ENCODE measurements around the gene UST.

Gene UST

DNA sequence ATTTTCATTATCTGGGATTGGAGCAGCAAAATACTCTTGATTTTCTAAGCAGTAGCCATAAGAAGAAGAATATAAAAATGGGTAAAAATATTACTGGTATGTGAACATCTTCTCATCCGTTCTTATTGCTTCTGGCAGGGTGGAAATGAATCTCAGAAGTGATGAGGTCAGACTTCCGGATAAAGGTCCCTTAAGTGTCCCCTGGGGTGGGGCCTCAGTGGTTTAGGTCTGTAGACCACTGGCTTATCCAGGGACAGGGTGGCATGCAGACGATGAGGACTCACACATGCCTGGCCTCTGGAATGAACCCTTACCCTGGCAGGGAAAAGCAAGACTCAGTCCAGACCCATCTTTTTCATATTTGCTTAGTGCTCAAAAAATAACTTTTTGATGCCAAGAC lies 143.3 kb downstream of the UST start:
- no peaks in the 10 kb centered on the region for H3K9me3 Mint-ChIP-seq
- no peak for TF ChIP-seq CTCF (IDR thresholded peaks at IDR 0.05)
- no peak for DNase-seq
- no peak overlapping the region for H3K4me3 Mint-ChIP-seq
- H3K27me3 Mint-ChIP-seq (ENCODE audit: low read depth, poor library complexity) = no peaks in the 10 kb centered on the region
- peaks cover 35% of the 10 kb centered on the region for H3K36me3 Mint-ChIP-seq (ENCODE audit: low read depth)
- H3K4me1 Mint-ChIP-seq = peaks cover 15% of the 10 kb centered on the region
- no peak overlapping the region for H3K27ac Mint-ChIP-seq

- H3K27me3 Mint-ChIP-seq (ENCODE audit: low read depth, poor library complexity) = no peaks in the 10 kb centered on the region
- no peak for TF ChIP-seq CTCF (IDR thresholded peaks at IDR 0.05)
- H3K9me3 Mint-ChIP-seq = no peaks in the 10 kb centered on the region
- H3K4me3 Mint-ChIP-seq = no peak overlapping the region
- H3K27ac Mint-ChIP-seq = no peak overlapping the region
- no peak for DNase-seq
- H3K36me3 Mint-ChIP-seq (ENCODE audit: low read depth) = peaks cover 42% of the 10 kb centered on the region
- H3K4me1 Mint-ChIP-seq = peaks cover 15% of the 10 kb centered on the region
Measured at GRCh38 chr6:148890652-148891404, 144.0 kb downstream of the UST start.

DNA sequence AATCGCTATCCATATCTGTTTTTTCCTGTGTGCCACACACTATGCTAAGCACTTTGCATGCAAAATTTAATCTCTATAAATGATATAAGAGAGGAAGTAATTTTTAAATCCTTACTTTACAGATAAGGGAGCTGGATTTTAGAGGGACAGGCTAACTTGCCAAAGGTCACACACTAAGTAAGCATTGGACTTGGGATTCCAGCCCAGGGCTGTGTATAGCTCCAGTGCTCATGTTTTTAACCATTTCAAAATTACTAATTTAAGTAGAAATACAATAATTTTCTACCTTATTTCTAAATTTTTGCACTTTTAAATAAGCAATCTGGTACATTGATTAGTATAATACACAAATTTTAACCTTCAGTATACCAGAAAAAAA lies 144.6 kb downstream of the UST start:
- H3K27ac Mint-ChIP-seq = no peak overlapping the region
- no peaks in the 10 kb centered on the region for H3K27me3 Mint-ChIP-seq (ENCODE audit: low read depth, poor library complexity)
- DNase-seq = no peak
- peaks cover 15% of the 10 kb centered on the region for H3K4me1 Mint-ChIP-seq
- H3K9me3 Mint-ChIP-seq = no peaks in the 10 kb centered on the region
- TF ChIP-seq CTCF (IDR thresholded peaks at IDR 0.05) = no peak
- H3K4me3 Mint-ChIP-seq = no peak overlapping the region
- H3K36me3 Mint-ChIP-seq (ENCODE audit: low read depth) = peaks cover 48% of the 10 kb centered on the region

- Mint-ChIP-seq H3K36me3 (ENCODE audit: low read depth) (peaks cover 42% of the 10 kb centered on the region), H3K4me3 (no peak overlapping the region), H3K4me1 (peaks cover 10% of the 10 kb centered on the region), H3K9me3 (no peaks in the 10 kb centered on the region), H3K27ac (no peak overlapping the region), H3K27me3 (ENCODE audit: low read depth, poor library complexity) (no peaks in the 10 kb centered on the region)
- no peak for TF ChIP-seq CTCF (IDR thresholded peaks at IDR 0.05)
- DNase-seq = no peak
Measured at GRCh38 chr6:148892247-148892646, 145.4 kb downstream of the UST start.

DNA sequence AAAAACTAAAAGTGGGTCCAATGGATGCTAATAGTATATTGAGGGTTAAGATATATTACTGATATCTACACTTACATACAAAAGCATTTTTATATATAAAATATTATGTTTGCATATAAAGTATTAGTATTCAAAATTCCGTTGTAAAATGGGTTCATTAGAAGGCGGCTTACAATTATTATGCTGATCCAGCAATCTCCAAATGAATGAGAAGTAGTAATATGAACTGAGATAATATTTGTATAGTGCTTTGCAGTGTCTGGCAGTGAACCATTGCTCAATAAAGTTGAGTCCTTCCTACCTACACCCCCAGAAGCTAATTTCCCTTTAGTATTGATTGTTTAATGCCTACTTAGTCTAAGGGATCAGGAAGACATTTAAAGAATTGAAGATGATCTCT lies 146.2 kb downstream of the UST start:
- TF ChIP-seq CTCF (IDR thresholded peaks at IDR 0.05) = no peak
- Mint-ChIP-seq H3K27me3 (ENCODE audit: low read depth, poor library complexity) (no peaks in the 10 kb centered on the region), H3K4me1 (peaks cover 6% of the 10 kb centered on the region), H3K9me3 (no peaks in the 10 kb centered on the region), H3K36me3 (ENCODE audit: low read depth) (peaks cover 34% of the 10 kb centered on the region), H3K4me3 (no peak overlapping the region), H3K27ac (no peak overlapping the region)
- DNase-seq = no peak

GRCh38 chr6:148893481-148893880 lies 146.7 kb downstream of the UST start:
- no peaks in the 10 kb centered on the region for H3K9me3 Mint-ChIP-seq
- H3K27ac Mint-ChIP-seq = no peak overlapping the region
- H3K4me1 Mint-ChIP-seq = peaks cover 9% of the 10 kb centered on the region
- no peak for DNase-seq
- no peaks in the 10 kb centered on the region for H3K27me3 Mint-ChIP-seq (ENCODE audit: low read depth, poor library complexity)
- peaks cover 36% of the 10 kb centered on the region for H3K36me3 Mint-ChIP-seq (ENCODE audit: low read depth)
- TF ChIP-seq CTCF (IDR thresholded peaks at IDR 0.05) = no peak
- no peak overlapping the region for H3K4me3 Mint-ChIP-seq

Measured in nephron progenitor cell (in vitro differentiated cells).